RPMI8226 (cell line): ENCODE measurements around the gene ME3.
"Not testable (repeated sequence)": the region's sequence is repeated elsewhere in the genome, so short reads cannot be mapped to it uniquely, and the experiment has no call there.

ENCODE experiments used
- DNase-seq: peaks from one replicate; pipeline ENCODE4 v3.0.0-alpha.2; 2015

Gene ME3

GRCh38 chr11:86453290-86454030, 219.0 kb downstream of the ME3 start:
- no peak for DNase-seq

- no peak for DNase-seq
These were observed 222.3 kb downstream of the ME3 start for GRCh38 chr11:86449993-86450629.

- DNase-seq, result no peak
These were observed 224.5 kb downstream of the ME3 start for GRCh38 chr11:86447763-86448480.

- no peak for DNase-seq
These were observed 225.5 kb downstream of the ME3 start for GRCh38 chr11:86446924-86447285.

GRCh38 chr11:86446163-86446923, 226.1 kb downstream of the ME3 start:
- DNase-seq, result no peak

GRCh38 chr11:86444981-86445380, 227.4 kb downstream of the ME3 start:
- no peak for DNase-seq

- DNase-seq, result no peak
These were observed 229.0 kb downstream of the ME3 start for GRCh38 chr11:86443415-86443814.

- DNase-seq, result no peak
These were observed 229.6 kb downstream of the ME3 start for GRCh38 chr11:86442827-86443226.

GRCh38 chr11:86442420-86442819, 230.0 kb downstream of the ME3 start:
- no peak for DNase-seq

GRCh38 chr11:86440843-86441242, 231.6 kb downstream of the ME3 start:
- no peak for DNase-seq

- no peak for DNase-seq
These were observed 232.1 kb downstream of the ME3 start for GRCh38 chr11:86440305-86440716.

GRCh38 chr11:86438685-86439084, 233.7 kb downstream of the ME3 start:
- no peak for DNase-seq

- no peak for DNase-seq
These were observed 236.7 kb downstream of the ME3 start for GRCh38 chr11:86435711-86436110.

- not testable (repeated sequence) for DNase-seq
These were observed 238.9 kb downstream of the ME3 start for GRCh38 chr11:86433361-86434095.

- DNase-seq, result no peak
These were observed 241.2 kb downstream of the ME3 start for GRCh38 chr11:86431258-86431657.

- no peak for DNase-seq
These were observed 245.0 kb downstream of the ME3 start for GRCh38 chr11:86427441-86427840.

GRCh38 chr11:86423488-86423887, 248.9 kb downstream of the ME3 start:
- DNase-seq, result not testable (repeated sequence)

- DNase-seq, result no peak
These were observed 250.0 kb downstream of the ME3 start for GRCh38 chr11:86422371-86422770.

GRCh38 chr11:86421946-86422345, 250.5 kb downstream of the ME3 start:
- no peak for DNase-seq

- DNase-seq, result peak; percentile 8
These were observed 253.5 kb downstream of the ME3 start for GRCh38 chr11:86418917-86419316.

GRCh38 chr11:86418513-86418912, 253.9 kb downstream of the ME3 start:
- no peak for DNase-seq

GRCh38 chr11:86418106-86418505, 254.3 kb downstream of the ME3 start:
- no peak for DNase-seq

- not testable (repeated sequence) for DNase-seq
These were observed 255.5 kb downstream of the ME3 start for GRCh38 chr11:86416951-86417350.
